Erythroblast (primary cell): ENCODE measurements around the gene ADAM22.

Experiments used
- GATA1 ChIP-seq: IDR thresholded peaks from 2 replicates; pipeline ENCODE4 v1.6.1; 2011; ENCODE audit warnings: low read depth, mild to moderate bottlenecking, control low read depth, low read length, moderate library complexity
- POLR2A ChIP-seq: IDR thresholded peaks from 2 replicates; pipeline ENCODE4 v1.6.1; 2011; ENCODE audit warnings: mild to moderate bottlenecking, low read length

DNA sequence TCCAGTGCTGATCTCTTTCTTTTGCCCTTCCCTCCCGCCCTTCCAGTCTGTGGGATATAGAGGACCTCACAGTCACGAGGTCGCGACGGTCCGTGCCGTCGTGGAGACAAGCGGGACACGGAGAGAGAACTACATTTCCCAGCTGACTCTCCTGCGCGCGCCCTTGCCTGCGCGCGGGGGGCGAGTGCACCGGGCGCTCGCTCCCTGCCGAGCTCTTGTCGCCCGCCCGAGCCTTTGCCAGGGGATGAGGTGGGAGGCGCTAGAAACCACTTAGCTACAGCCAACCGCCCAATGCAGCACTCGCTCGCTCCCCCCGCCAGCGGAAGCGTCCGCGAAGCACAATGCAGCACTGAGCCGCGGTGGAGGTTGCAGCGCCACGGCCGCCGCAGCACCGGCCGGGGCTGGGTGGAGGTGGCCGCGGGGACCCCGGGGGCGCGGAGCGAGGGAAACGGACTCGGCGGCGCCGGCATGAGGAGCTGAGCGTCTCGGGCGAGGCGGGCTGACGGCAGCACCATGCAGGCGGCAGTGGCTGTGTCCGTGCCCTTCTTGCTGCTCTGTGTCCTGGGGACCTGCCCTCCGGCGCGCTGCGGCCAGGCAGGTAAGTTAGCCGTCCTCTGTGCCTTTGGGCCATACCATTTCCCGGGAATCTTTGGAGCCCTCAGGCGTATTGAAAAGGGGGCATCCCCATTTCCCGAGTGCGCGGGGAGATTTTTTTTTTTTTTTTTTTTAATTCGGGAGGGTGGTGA lies at the start of gene ADAM22:
- TF ChIP-seq POLR2A (peak; percentile 30), GATA1 (no peak)
